ENCODE measurements around the gene ATP6V1F. TPM values are rescaled to one million over a fixed set of nuclear protein-coding genes. Genes with fewer than 3 reads are reported as not detected.
A peak's percentile ranks its signal among the peaks of the same experiment; 100 is the strongest.

ATP6V1F gene
- total RNA-seq, 1 experiment from 2014 or later: 149 TPM

- BruUV-seq (replicated peaks): TSS peak; percentile 30
- POLR2A ChIA-PET: no interaction called here
- H3K27me3 ChIP-seq (ENCODE audit: insufficient read depth, low read length): no peaks in the 10 kb centered on the region
These were observed 8.9 kb upstream of the ATP6V1F start for GRCh38 chr7:128853799-128854198.

More at GRCh38 chr7:128853799-128854198, 8.9 kb upstream of the ATP6V1F start:
- no peaks in the 10 kb centered on the region for H3K79me2 ChIP-seq (ENCODE audit: insufficient read depth, low read length)
- H3K4me2 ChIP-seq (ENCODE audit: low read length): no peak overlapping the region
- ATAC-seq: no peak
- H3K9me3 ChIP-seq (ENCODE audit: control insufficient read depth in 1 of 2, insufficient read depth in 1 of 2, low read depth in 1 of 2, low read length in 2 of 2): no peaks in the 10 kb centered on the region
- H3K4me1 ChIP-seq (ENCODE audit: control insufficient read depth in 1 of 2, insufficient read depth in 2 of 2, low read length in 2 of 2): no peaks in the 10 kb centered on the region
- H3K9me2 ChIP-seq (ENCODE audit: insufficient read depth): no peaks in the 10 kb centered on the region
- H3K9ac ChIP-seq (ENCODE audit: low read length): no peak overlapping the region
- CTCF ChIA-PET: no interaction called here
- intact Hi-C loops (cut with micrococcal nuclease): no loop called here
- no peak for TF ChIP-seq ZNF274 (IDR thresholded peaks at IDR 0.05; ENCODE audit: low read depth, low read length)
- TF ChIP-seq FOSL1 (IDR thresholded peaks at IDR 0.05; ENCODE audit: low read depth): no peak
- no peak for TF ChIP-seq CEBPB (IDR thresholded peaks at IDR 0.05; ENCODE audit: low read depth)
- TF ChIP-seq EGR1 (IDR thresholded peaks at IDR 0.05; ENCODE audit: low read depth): no peak
- no peak for TF ChIP-seq POLR2A (IDR thresholded peaks at IDR 0.05; ENCODE audit: borderline replicate concordance, extremely low read depth, insufficient read depth, insufficient read length)
- no peak for TF ChIP-seq CBX3 (IDR thresholded peaks at IDR 0.05; ENCODE audit: low read depth)
- TF ChIP-seq SRF (IDR thresholded peaks at IDR 0.05; ENCODE audit: low read depth): no peak
- TF ChIP-seq ELF1 (IDR thresholded peaks at IDR 0.05; ENCODE audit: borderline replicate concordance, low read depth): no peak
- no peak for TF ChIP-seq REST (IDR thresholded peaks at IDR 0.05; ENCODE audit: low read depth)
- no peak for TF ChIP-seq EZH2phosphoT487 (IDR thresholded peaks at IDR 0.05; ENCODE audit: borderline replicate concordance)
- no peak for TF ChIP-seq SP1 (IDR thresholded peaks at IDR 0.05; ENCODE audit: low read depth)
- no peak for TF ChIP-seq ATF3 (IDR thresholded peaks at IDR 0.05)
- TF ChIP-seq POLR2AphosphoS5 (IDR thresholded peaks at IDR 0.05; ENCODE audit: low read depth, low read length): no peak
- no peak for TF ChIP-seq TCF7L2 (IDR thresholded peaks at IDR 0.05; ENCODE audit: borderline replicate concordance, extremely low read depth, insufficient read depth, insufficient read length)
- no peak for TF ChIP-seq EZH2 (IDR thresholded peaks at IDR 0.05)
- no peak for TF ChIP-seq RAD21 (IDR thresholded peaks at IDR 0.05; ENCODE audit: low read depth)
- TF ChIP-seq MAX (IDR thresholded peaks at IDR 0.05): no peak
- TF ChIP-seq YY1 (IDR thresholded peaks at IDR 0.05; ENCODE audit: extremely low read depth, insufficient replicate concordance, low read depth, low read length): no peak
- H3K36me3 ChIP-seq (ENCODE audit: control insufficient read depth in 1 of 2, insufficient read depth in 2 of 2, low read length in 2 of 2): peaks cover 2 to 5% of the 10 kb centered on the region in 2 experiments; a peak in 1 of 4 replicates
- no peak for DNase-seq (ENCODE audit: low read depth, low spot score)
- no peak overlapping the region for H2AFZ ChIP-seq (ENCODE audit: low read depth, low read length, poor library complexity, severe bottlenecking)
- no peaks in the 10 kb centered on the region for H4K20me1 ChIP-seq (ENCODE audit: insufficient read depth)
- no peak overlapping the region for H3K27ac ChIP-seq (ENCODE audit: low read depth, low read length)
- RAD21 ChIA-PET (ENCODE audit: low non-redundant PET in 1 of 2, low total read pairs in 2 of 2, uncharacterized antibody in 2 of 2, unreplicated experiment in 2 of 2): no interaction called here
- no peak overlapping the region for H3K4me3 ChIP-seq (replicated peaks in 1 of 2; ENCODE audit: low read depth in 1 of 2, low read length in 2 of 2)
